Neural progenitor cell (in vitro differentiated cells): Measurements from ENCODE around the gene IGFBP7.

ENCODE experiments used
- CTCF ChIP-seq: fragments of 200-600 bp; sonication (generic); IDR thresholded peaks from 2 replicates; pipeline ENCODE4 v1.5.1; 2017; ENCODE audit warnings: antibody characterized with exemption, mild to moderate bottlenecking
- EZH2 ChIP-seq: fragments of 200-600 bp; sonication (generic); IDR thresholded peaks from 2 replicates; pipeline ENCODE4 v1.6.1; 2017; ENCODE audit warnings: antibody characterized with exemption, mild to moderate bottlenecking, moderate library complexity
- EZH2phosphoT487 ChIP-seq: fragments of 200-600 bp; sonication (generic); IDR thresholded peaks from 2 replicates; pipeline ENCODE4 v1.6.1; 2017; ENCODE audit warnings: antibody characterized with exemption

DNA sequence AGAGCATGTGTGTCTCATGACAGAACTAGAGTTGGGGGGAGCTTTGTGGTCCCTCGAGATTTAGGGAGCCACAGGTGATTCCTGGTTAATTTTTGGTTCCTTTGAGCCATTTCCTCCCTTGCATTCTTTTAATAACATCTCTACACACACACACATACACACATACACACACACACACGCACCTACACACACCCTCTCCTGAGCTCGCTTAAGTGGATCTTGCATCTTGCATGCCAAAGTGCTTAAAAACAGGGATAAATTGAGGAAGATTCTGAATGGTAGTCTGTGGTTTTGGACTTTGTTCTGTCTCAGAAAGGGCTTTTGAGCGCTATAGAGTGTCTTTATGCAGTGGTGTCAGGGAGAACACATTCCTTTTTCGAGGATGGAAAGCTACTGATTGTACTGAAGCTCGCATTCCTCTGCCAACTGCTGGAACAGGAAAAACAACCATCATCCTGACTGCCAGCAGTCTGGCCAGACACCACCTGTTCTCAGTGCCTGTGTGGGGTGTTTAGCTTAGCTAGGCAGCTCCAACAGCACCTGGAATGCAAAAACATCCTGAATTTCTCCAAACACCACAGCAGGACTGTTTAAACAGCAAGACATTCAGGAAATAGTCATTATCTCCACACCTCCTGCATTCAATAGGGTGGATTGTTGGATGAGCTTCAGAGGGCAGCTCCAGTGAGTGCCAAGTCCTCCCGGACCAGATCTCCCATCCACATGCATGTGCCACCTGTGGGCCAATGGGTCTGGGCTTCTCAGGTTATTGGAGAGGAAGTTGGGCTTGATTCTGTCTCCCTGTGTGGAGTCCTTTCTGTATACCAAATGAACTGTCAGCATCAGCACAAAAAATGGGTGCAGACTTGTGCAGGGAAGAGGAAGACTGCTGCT is 21.9 kb upstream of the IGFBP7 start:
- TF ChIP-seq CTCF (no peak), EZH2phosphoT487 (no peak), EZH2 (no peak)
